22Rv1 (cell line): ENCODE measurements around the gene GJD2.

Experiments used
- H3K27ac ChIP-seq: fragments of 450-650 bp; 2 replicates; pipeline ENCODE4 v1.5.1; 2017
- CTCF ChIP-seq: fragments of 450-650 bp; IDR thresholded peaks from 2 replicates; pipeline ENCODE4 v1.5.1; 2017; ENCODE audit warnings: mild to moderate bottlenecking
- ZFX ChIP-seq: fragments of 450-650 bp; IDR thresholded peaks from 2 replicates; pipeline ENCODE4 v1.6.1; 2017; ENCODE audit warnings: antibody characterized with exemption, borderline replicate concordance

Gene GJD2

GRCh38 chr15:34754674-34755418 is at the start of gene GJD2:
GJD2 (minus strand) TSS chr15:34754998; CDS start chr15:34754488, 510 bp downstream.
- TF ChIP-seq CTCF (no peak), ZFX (no peak)
- H3K27ac ChIP-seq: no peak within 1 kb of the TSS

- TF ChIP-seq CTCF (no peak), ZFX (no peak)
- H3K27ac ChIP-seq: no peak overlapping the region
These were observed 49.3 kb upstream of the GJD2 start for GRCh38 chr15:34804113-34804512.

GRCh38 chr15:34802803-34803750 is 48.3 kb upstream of the GJD2 start:
- no peak for TF ChIP-seq CTCF
- no peak for TF ChIP-seq ZFX
- H3K27ac ChIP-seq: no peak overlapping the region

- no peak for TF ChIP-seq ZFX
- TF ChIP-seq CTCF: no peak
- no peak overlapping the region for H3K27ac ChIP-seq
These were observed 47.6 kb upstream of the GJD2 start for GRCh38 chr15:34802371-34802770.

- no peak overlapping the region for H3K27ac ChIP-seq
- no peak for TF ChIP-seq ZFX
- TF ChIP-seq CTCF: no peak
These were observed 44.6 kb upstream of the GJD2 start for GRCh38 chr15:34799149-34800101.

GRCh38 chr15:34796847-34797435 is 42.1 kb upstream of the GJD2 start:
- no peak overlapping the region for H3K27ac ChIP-seq
- TF ChIP-seq ZFX (no peak), CTCF (no peak)
